HepG2 (cell line): ENCODE results near the gene MKNK1. TPM values are rescaled to one million over a fixed set of nuclear protein-coding genes. Genes with fewer than 3 reads are reported as not detected.

ENCODE experiments used
- ATAC-seq: fragments of 200-7000 bp; cut with Tn5 transposase; 3 replicates; pipeline ENCODE4 v1.9.1; 2020; ENCODE audit warnings: mild to moderate bottlenecking, moderate library complexity
- BruUV-seq: library from RNA; stranded (reverse); fragments of 400-500 nt; replicated peaks from 2 replicates; lab custom pipeline; 2021; lab: Mats Ljungman, UMichigan
- CTCF ChIA-PET: fragments of 300-600 bp; formaldehyde crosslinking; extraction: SDS; loops from one replicate; lab custom pipeline; 2021; ENCODE audit warnings: low total read pairs, inconsistent platforms, low intra/inter-chr PET ratio; lab: Yijun Ruan, JAX
- POLR2A ChIA-PET: fragments of 350-600 bp; sonication (Branson Sonifier 250); formaldehyde crosslinking; loops from one replicate; lab custom pipeline; 2020; ENCODE audit warnings: antibody characterized with exemption, inconsistent platforms; lab: Yijun Ruan, JAX
- DNase-seq: peaks from one replicate; pipeline ENCODE4 v3.0.0-alpha.2; 2015; ENCODE audit warnings: low spot score
- FAIRE-seq: peaks from 3 replicates; lab custom pipeline; 2011; peaks lifted over from hg19 to GRCh38; lab: Jason Lieb, UNC
- H2AFZ ChIP-seq: one replicate; pipeline ENCODE4 v1.6.1; 2011; ENCODE audit warnings: low read length, inconsistent platforms
- H3K27ac ChIP-seq: fragments of 300-600 bp; 3 replicates; pipeline ENCODE4 v1.8.0; 2011; ENCODE audit warnings: mixed run types, mild to moderate bottlenecking, mixed read lengths, low read length, inconsistent platforms; ENCODE audit not compliant: insufficient read depth; ENCODE audit errors: extremely low read length
- H3K27me3 ChIP-seq, 2 experiments: fragments of 200-600 bp in 1 of 2; 2 replicates in 1 of 2; 3 replicates in 1 of 2; pipeline versions ENCODE4 v1.6.0 to v1.8.0; 2011; ENCODE audit warnings: low read length in 2 of 2, mild to moderate bottlenecking in 2 of 2, moderate library complexity in 2 of 2, inconsistent platforms in 1 of 2; ENCODE audit not compliant: insufficient read depth in 2 of 2, control insufficient read depth in 1 of 2
- H3K36me3 ChIP-seq, 2 experiments: fragments of 200-600 bp in 1 of 2; replicated peaks in 1 of 2; 2 replicates in 1 of 2; 3 replicates in 1 of 2; pipeline versions ENCODE4 v1.5.1 to v1.8.0; 2011; ENCODE audit warnings: low read length in 2 of 2, inconsistent platforms in 1 of 2; ENCODE audit not compliant: insufficient read depth in 2 of 2, control insufficient read depth in 1 of 2
- H3K4me1 ChIP-seq: 2 replicates; pipeline ENCODE4 v1.5.1; 2012; ENCODE audit warnings: low read length, inconsistent platforms; ENCODE audit not compliant: insufficient read depth
- H3K4me2 ChIP-seq: 2 replicates; pipeline ENCODE4 v1.6.0; 2011; ENCODE audit warnings: low read depth, low read length, inconsistent platforms
- H3K4me3 ChIP-seq, 3 experiments: fragments of 200-600 bp in 1 of 3; sonication (generic), shearing (Covaris generic) in 1 of 3; replicated peaks in 1 of 3; 2 replicates each; pipeline ENCODE4 v1.5.1; 2011 to 2016; ENCODE audit warnings: low read length in 3 of 3, inconsistent platforms in 2 of 3, low read depth in 2 of 3, mild to moderate bottlenecking in 2 of 3, control low read depth in 1 of 3, mixed read lengths in 1 of 3; ENCODE audit not compliant: insufficient read depth in 1 of 3
- H3K79me2 ChIP-seq: one replicate; pipeline ENCODE4 v1.6.1; 2011; ENCODE audit warnings: low read length, inconsistent platforms; ENCODE audit not compliant: insufficient read depth
- H3K9ac ChIP-seq: 2 replicates; pipeline ENCODE4 v1.6.0; 2011; ENCODE audit warnings: mild to moderate bottlenecking, low read depth, low read length, inconsistent platforms; ENCODE audit not compliant: insufficient read depth
- H3K9me3 ChIP-seq: 2 replicates; pipeline ENCODE4 v1.5.1; 2012; ENCODE audit warnings: mild to moderate bottlenecking, low read length
- H4K20me1 ChIP-seq: 2 replicates; pipeline ENCODE4 v1.6.0; 2011; ENCODE audit warnings: inconsistent platforms, mild to moderate bottlenecking, low read length, moderate library complexity; ENCODE audit not compliant: insufficient read depth
- CC2D1A ChIP-seq: sonication (generic); formaldehyde crosslinking; IDR thresholded peaks from 2 replicates; pipeline ENCODE4 v1.8.1; 2023; ENCODE audit warnings: mild to moderate bottlenecking, missing genetic modification reagents
- CCAR2 ChIP-seq: fragments of 200-400 bp; formaldehyde crosslinking; optimal IDR thresholded peaks from 2 replicates; pipeline ENCODE3; 2018; ENCODE audit warnings: low read depth, mild to moderate bottlenecking, low read length, moderate library complexity
- FOSL2 ChIP-seq: sonication (generic); formaldehyde crosslinking; IDR thresholded peaks from 2 replicates; pipeline ENCODE4 v1.4.0; 2020; ENCODE audit warnings: missing genetic modification reagents
- NR2F1 ChIP-seq, 2 experiments: fragments of 450-650 bp in 1 of 2; formaldehyde crosslinking in 1 of 2; IDR thresholded peaks; 2 replicates each; pipeline versions ENCODE4 v1.5.0 to v1.6.1; 2016 to 2020; ENCODE audit warnings: mild to moderate bottlenecking in 1 of 2, missing compliant biosample characterization in 1 of 2, missing genetic modification reagents in 1 of 2, moderate library complexity in 1 of 2
- ZNF234 ChIP-seq: sonication (generic); formaldehyde crosslinking; conservative IDR thresholded peaks from 2 replicates; pipeline ENCODE4 v1.5.1; 2020; ENCODE audit warnings: mild to moderate bottlenecking, missing genetic modification reagents
- ZNF629 ChIP-seq: sonication (generic); formaldehyde crosslinking; conservative IDR thresholded peaks from 2 replicates; pipeline ENCODE4 v1.5.0; 2020; ENCODE audit warnings: missing genetic modification reagents
- WGBS: methylation state at CpG from one replicate; pipeline ENCODE4 v1.1.6; 2017; ENCODE audit warnings: low lambda C conversion rate; 5-methylcytosine and 5-hydroxymethylcytosine counted together
- in situ Hi-C: cut with HindIII; loops from 2 replicates; pipeline ENCODE4 v1.10.0; 2017; ENCODE audit warnings: low pct_unique_long_range_greater_than_20kb; ENCODE audit not compliant: extremely low pct_ligation_motif_present
- intact Hi-C: fragments of 100-400 bp; cut with micrococcal nuclease; formaldehyde crosslinking; loops from one replicate; pipeline ENCODE4 v1.10.0; 2022; ENCODE audit not compliant: unreplicated experiment
- polyA plus RNA-seq, 8 experiments: library from polyadenylated mRNA; depleted of rRNA in 3 of 8; stranded (reverse) in 7 of 8; unstranded in 1 of 8; fragments of >200 nt; fragmentation: Illumina TruSeq in 4 of 8; extraction: Trizol in 4 of 8; gene quantifications; 2 replicates each; pipeline versions ENCODE4 v1.2.1 to v1.2.3, GENCODE V29; 2011 to 2016; ENCODE audit warnings: low read depth in 4 of 8, missing spikeins in 1 of 8, mixed read lengths in 1 of 8; ENCODE audit not compliant: insufficient read depth in 1 of 8
- total RNA-seq, 5 experiments: library from RNA; depleted of rRNA; stranded (reverse); fragments of >200 nt; fragmentation: Illumina TruSeq; extraction: Trizol; gene quantifications; 2 replicates each; pipeline ENCODE4 v1.2.3, GENCODE V29; 2016; ENCODE audit warnings: low read depth in 1 of 5
- TF ChIP-seq, protein P1 (sequence below): sonication (generic); formaldehyde crosslinking; IDR thresholded peaks from 2 replicates; pipeline ENCODE4 v1.9.0; 2022; ENCODE audit warnings: missing genetic modification reagents, mild to moderate bottlenecking, borderline replicate concordance
- TF ChIP-seq, protein P2 (sequence below): sonication (generic); formaldehyde crosslinking; IDR thresholded peaks from 2 replicates; pipeline ENCODE4 v1.4.0; 2020; ENCODE audit warnings: missing genetic modification reagents

MKNK1 gene
- total and polyA plus RNA-seq, 2 of the 13 experiments (the other 11 are each of a cell fraction or from before 2014, with no cell fraction given) = 18.5 to 24.1 TPM

DNA sequence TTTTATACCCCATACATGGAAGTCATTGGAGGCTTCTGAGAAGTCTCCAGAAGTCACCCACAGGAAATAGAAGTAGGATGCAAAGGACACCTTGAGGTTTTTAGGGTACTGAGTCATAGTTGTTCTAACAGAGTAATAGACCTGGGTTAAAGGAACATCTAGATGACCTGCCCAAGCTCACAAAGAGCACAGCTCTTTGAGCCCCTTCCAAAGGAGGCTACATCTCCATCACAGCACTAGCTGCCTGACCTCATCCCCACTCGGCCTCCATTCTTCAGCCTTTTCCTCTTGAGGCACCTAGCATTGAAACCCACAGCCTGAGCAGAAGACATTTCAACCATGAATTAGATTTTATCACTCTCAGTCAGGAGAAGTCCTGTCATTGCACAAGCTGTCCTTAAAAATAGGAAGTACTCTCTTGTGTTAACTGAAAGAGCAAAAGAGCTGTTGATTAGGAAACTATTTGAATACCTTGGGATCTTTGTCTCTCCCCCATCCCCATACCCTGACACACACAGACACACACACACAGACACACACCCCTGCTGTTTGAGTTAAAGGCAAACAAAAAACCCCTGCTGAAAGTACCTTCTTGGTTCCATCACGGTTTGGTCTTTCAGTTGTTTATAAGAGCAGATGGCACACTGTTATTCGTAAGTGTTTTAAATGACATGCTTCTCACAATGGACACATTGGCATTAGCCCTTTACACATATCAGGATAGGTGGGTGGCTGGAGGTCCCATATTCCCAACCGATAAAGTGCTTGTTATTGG lies 22.2 kb downstream of the MKNK1 start (continued):
- TF ChIP-seq, protein P1, sequence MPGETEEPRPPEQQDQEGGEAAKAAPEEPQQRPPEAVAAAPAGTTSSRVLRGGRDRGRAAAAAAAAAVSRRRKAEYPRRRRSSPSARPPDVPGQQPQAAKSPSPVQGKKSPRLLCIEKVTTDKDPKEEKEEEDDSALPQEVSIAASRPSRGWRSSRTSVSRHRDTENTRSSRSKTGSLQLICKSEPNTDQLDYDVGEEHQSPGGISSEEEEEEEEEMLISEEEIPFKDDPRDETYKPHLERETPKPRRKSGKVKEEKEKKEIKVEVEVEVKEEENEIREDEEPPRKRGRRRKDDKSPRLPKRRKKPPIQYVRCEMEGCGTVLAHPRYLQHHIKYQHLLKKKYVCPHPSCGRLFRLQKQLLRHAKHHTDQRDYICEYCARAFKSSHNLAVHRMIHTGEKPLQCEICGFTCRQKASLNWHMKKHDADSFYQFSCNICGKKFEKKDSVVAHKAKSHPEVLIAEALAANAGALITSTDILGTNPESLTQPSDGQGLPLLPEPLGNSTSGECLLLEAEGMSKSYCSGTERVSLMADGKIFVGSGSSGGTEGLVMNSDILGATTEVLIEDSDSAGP = no peak

DNA sequence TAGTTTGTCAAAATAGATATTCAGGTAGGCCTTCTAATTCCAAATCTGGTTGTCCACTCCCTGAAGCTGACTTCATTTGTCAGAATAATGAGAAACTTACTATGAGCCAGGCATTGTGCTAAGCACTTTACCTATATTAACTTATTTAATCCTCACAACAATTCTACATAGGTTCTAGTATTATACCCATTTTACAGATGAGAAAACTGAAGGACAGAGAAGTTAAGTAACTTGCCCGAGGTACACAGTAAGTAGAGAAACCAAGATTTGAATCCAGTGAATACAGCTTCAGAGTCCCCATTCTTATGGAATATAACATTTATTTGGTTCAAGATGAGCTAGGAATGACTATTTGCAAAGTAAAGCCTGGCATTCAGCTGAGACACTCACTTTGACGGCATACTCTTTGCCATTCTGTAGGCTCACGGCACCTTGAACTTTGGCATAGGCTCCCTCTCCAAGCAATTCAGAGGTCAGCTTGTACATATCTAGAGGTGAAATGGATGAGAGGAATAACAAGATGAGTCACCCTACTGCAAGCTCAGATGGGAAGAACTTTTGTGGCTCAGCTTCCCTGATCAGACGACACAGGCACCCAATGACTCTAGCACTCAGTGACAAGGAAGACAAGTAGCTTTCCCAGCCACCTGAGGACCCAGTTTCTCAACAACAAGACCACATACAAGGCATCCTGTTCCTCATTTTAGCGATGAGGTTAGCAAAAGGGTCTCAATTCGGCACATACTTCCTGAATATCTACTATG lies 23.7 kb downstream of the MKNK1 start:
- ChIA-PET CTCF (no interaction called here), POLR2A (no interaction called here)
- H3K27me3 ChIP-seq = no peaks in the 10 kb centered on the region
- H3K4me1 ChIP-seq = peaks cover 6% of the 10 kb centered on the region
- 0 out of 2 replicates have a peak, but pooled peaks have one; percentile 45 for TF ChIP-seq FOSL2 (CRISPR knock-in tag)
- TF ChIP-seq CCAR2 = no peak
- TF ChIP-seq ZNF234 = no peak
- peak in 1 of 2 experiments; percentile 57; a peak in 2 of 4 replicates for TF ChIP-seq NR2F1 (CRISPR knock-in tag; IDR thresholded peaks at IDR 0.05)
- TF ChIP-seq ZNF629 = peak; percentile 58
- TF ChIP-seq CC2D1A = no peak
- TF ChIP-seq, protein P2, sequence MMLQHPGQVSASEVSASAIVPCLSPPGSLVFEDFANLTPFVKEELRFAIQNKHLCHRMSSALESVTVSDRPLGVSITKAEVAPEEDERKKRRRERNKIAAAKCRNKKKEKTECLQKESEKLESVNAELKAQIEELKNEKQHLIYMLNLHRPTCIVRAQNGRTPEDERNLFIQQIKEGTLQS (CRISPR knock-in tag) = no peak
- BruUV-seq = no TSS peak
- no peak overlapping the region for H3K9ac ChIP-seq
- H3K4me2 ChIP-seq = no peak overlapping the region
- H4K20me1 ChIP-seq = no peaks in the 10 kb centered on the region
- 87% methylated on average over 6 of the region's 6 CpGs for WGBS
- ATAC-seq (no peak), FAIRE-seq (no peak), DNase-seq (peak; percentile 5)
- no peak overlapping the region for H2AFZ ChIP-seq
- intact Hi-C loops (no loop called here), in situ Hi-C loops (no loop called here)
- H3K27ac ChIP-seq = no peak overlapping the region
- no peaks in the 10 kb centered on the region for H3K9me3 ChIP-seq
- no peak overlapping the region for H3K4me3 ChIP-seq
- H3K36me3 ChIP-seq = peaks cover 21 to 53% of the 10 kb centered on the region in 2 experiments; a peak in 4 of 5 replicates
- no peaks in the 10 kb centered on the region for H3K79me2 ChIP-seq
